ENCODE measurements around the gene GAB2.

DNA sequence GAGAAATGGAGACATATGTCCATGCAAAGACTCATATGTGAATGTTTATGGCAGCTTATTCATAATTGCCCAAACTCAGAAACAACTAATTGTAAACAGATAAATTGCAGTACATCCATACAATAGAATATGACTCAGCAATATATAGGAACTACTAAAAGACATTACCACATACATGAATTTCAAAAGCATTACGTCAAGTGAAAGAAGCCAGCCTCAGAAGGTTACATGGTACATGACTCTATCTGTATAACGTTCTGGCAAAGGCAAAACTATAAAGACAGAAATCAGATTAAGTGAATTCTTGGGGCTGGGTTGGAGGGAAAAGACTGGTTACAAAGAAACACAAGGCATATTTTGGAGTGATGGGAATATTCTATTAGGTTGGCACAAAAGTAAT, 236.4 kb downstream of the GAB2 start:
- no peak for TF ChIP-seq RB1 (IDR thresholded peaks at IDR 0.05; ENCODE audit: borderline replicate concordance)
- TF ChIP-seq, protein P1, sequence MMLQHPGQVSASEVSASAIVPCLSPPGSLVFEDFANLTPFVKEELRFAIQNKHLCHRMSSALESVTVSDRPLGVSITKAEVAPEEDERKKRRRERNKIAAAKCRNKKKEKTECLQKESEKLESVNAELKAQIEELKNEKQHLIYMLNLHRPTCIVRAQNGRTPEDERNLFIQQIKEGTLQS (IDR thresholded peaks at IDR 0.05; ENCODE audit: borderline replicate concordance, extremely low read depth, low read depth, low read length): no peak
- no peak for TF ChIP-seq NFYA (IDR thresholded peaks at IDR 0.05; ENCODE audit: borderline replicate concordance, low read depth, low read length)
- TF ChIP-seq, protein P2, sequence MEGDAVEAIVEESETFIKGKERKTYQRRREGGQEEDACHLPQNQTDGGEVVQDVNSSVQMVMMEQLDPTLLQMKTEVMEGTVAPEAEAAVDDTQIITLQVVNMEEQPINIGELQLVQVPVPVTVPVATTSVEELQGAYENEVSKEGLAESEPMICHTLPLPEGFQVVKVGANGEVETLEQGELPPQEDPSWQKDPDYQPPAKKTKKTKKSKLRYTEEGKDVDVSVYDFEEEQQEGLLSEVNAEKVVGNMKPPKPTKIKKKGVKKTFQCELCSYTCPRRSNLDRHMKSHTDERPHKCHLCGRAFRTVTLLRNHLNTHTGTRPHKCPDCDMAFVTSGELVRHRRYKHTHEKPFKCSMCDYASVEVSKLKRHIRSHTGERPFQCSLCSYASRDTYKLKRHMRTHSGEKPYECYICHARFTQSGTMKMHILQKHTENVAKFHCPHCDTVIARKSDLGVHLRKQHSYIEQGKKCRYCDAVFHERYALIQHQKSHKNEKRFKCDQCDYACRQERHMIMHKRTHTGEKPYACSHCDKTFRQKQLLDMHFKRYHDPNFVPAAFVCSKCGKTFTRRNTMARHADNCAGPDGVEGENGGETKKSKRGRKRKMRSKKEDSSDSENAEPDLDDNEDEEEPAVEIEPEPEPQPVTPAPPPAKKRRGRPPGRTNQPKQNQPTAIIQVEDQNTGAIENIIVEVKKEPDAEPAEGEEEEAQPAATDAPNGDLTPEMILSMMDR (IDR thresholded peaks at IDR 0.05 in 2 of 3, conservative IDR thresholded peaks at IDR 0.05 in 1 of 3; ENCODE audit: control insufficient read depth in 2 of 3, extremely low read depth in 1 of 3, insufficient read depth in 1 of 3, low read depth in 3 of 3, low read length in 3 of 3): no peak
- no peak for TF ChIP-seq EP300 (IDR thresholded peaks at IDR 0.05; ENCODE audit: borderline replicate concordance in 1 of 2, control insufficient read depth in 1 of 2, low read depth in 2 of 2, low read length in 2 of 2)
- TF ChIP-seq SMAD1 (IDR thresholded peaks at IDR 0.05; ENCODE audit: low read depth, partially characterized antibody): no peak
- TF ChIP-seq EED (IDR thresholded peaks at IDR 0.05; ENCODE audit: low read depth): no peak
- TF ChIP-seq EZH2 (IDR thresholded peaks at IDR 0.05; ENCODE audit: borderline replicate concordance, control insufficient read depth, low read depth, low read length): no peak
- TF ChIP-seq SP1 (IDR thresholded peaks at IDR 0.05; ENCODE audit: low read depth, low read length): no peak
